ENCODE measurements around the gene AUTS2.

DNA sequence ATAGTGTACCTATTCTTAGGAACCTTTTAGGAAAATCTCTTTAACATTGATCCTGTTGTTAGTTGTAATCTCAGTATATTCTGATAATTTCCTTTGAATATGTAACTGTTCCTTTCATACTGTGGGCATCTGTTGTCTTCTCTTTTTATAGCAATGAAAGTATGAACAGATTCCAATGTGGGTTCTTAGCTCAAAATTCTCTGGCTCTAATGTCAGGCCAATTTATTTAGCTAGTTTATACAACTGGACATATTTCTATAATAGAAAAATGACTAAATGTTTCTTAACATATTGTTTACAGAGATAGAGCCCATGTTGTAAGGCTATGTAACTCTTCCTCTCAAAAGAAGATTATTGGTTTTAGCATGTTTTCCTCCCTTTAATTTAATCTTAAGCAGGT lies 363.2 kb downstream of the AUTS2 start:
- TF ChIP-seq TARDBP (IDR thresholded peaks at IDR 0.05) (no peak), ELF4 (IDR thresholded peaks at IDR 0.05) (no peak)
- TF ChIP-seq, protein P1, sequence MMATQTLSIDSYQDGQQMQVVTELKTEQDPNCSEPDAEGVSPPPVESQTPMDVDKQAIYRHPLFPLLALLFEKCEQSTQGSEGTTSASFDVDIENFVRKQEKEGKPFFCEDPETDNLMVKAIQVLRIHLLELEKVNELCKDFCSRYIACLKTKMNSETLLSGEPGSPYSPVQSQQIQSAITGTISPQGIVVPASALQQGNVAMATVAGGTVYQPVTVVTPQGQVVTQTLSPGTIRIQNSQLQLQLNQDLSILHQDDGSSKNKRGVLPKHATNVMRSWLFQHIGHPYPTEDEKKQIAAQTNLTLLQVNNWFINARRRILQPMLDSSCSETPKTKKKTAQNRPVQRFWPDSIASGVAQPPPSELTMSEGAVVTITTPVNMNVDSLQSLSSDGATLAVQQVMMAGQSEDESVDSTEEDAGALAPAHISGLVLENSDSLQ (IDR thresholded peaks at IDR 0.05) = no peak
